CD14-positive monocyte (primary cell): ENCODE data around the gene OXGR1. TPM values are rescaled to one million over a fixed set of nuclear protein-coding genes. Genes with fewer than 3 reads are reported as not detected.

ENCODE experiments used
- DNase-seq, 3 donors: peaks; one replicate each; pipeline ENCODE4 v3.0.0-alpha.2; 2011 to 2022
- H2AFZ ChIP-seq: 2 replicates; pipeline ENCODE4 v1.6.0; 2012; ENCODE audit warnings: mild to moderate bottlenecking, low read depth, low read length, inconsistent platforms; ENCODE audit not compliant: insufficient read depth, poor library complexity, severe bottlenecking
- H3K27ac ChIP-seq, 2 donors: 1 replicate in 1 of 2; 2 replicates in 1 of 2; pipeline ENCODE4 v1.5.1; 2012 to 2013; ENCODE audit warnings: low read length in 2 of 2, control low read depth in 1 of 2, inconsistent platforms in 1 of 2, low read depth in 1 of 2, mild to moderate bottlenecking in 1 of 2
- H3K27me3 ChIP-seq, 2 donors: one replicate each; pipeline versions ENCODE4 v1.6.0 to v1.6.1; 2011 to 2013; ENCODE audit warnings: low read length in 2 of 2; ENCODE audit not compliant: control insufficient read depth in 2 of 2, insufficient read depth in 2 of 2
- H3K36me3 ChIP-seq, 2 donors: replicated peaks in 1 of 2; 1 replicate in 1 of 2; 2 replicates in 1 of 2; pipeline versions ENCODE4 v1.5.1 to v1.6.1; 2012 to 2013; ENCODE audit warnings: low read length in 2 of 2, control low read depth in 1 of 2, inconsistent platforms in 1 of 2, mild to moderate bottlenecking in 1 of 2; ENCODE audit not compliant: insufficient read depth in 2 of 2, control insufficient read depth in 1 of 2
- H3K4me1 ChIP-seq, 2 donors: 1 replicate in 1 of 2; 2 replicates in 1 of 2; pipeline versions ENCODE4 v1.5.1 to v1.6.1; 2012 to 2013; ENCODE audit warnings: low read length in 2 of 2, control low read depth in 1 of 2, inconsistent platforms in 1 of 2, mild to moderate bottlenecking in 1 of 2, moderate library complexity in 1 of 2; ENCODE audit not compliant: insufficient read depth in 2 of 2, control insufficient read depth in 1 of 2
- H3K4me2 ChIP-seq: replicated peaks from 2 replicates; pipeline ENCODE3; 2012; ENCODE audit warnings: low read length, moderate library complexity, mild to moderate bottlenecking; ENCODE audit not compliant: poor library complexity, severe bottlenecking; ENCODE audit errors: extremely low read depth
- H3K4me3 ChIP-seq, 3 experiments: fragments of 200-600 bp in 1 of 3; sonication (generic) in 1 of 3; replicated peaks in 1 of 3; 1 replicate in 2 of 3; 2 replicates in 1 of 3; pipeline ENCODE4 v1.5.1; 2011 to 2013; ENCODE audit warnings: low read length in 3 of 3, mild to moderate bottlenecking in 3 of 3, control low read depth in 2 of 3, low read depth in 2 of 3, inconsistent platforms in 1 of 3, moderate library complexity in 1 of 3
- H3K79me2 ChIP-seq: 2 replicates; pipeline ENCODE4 v1.6.0; 2012; ENCODE audit warnings: mild to moderate bottlenecking, control low read depth, inconsistent platforms, low read length, moderate library complexity; ENCODE audit not compliant: insufficient read depth
- H3K9ac ChIP-seq: 2 replicates; pipeline ENCODE4 v1.6.0; 2017; ENCODE audit warnings: low read length, mild to moderate bottlenecking; ENCODE audit not compliant: insufficient read depth, poor library complexity, severe bottlenecking
- H3K9me3 ChIP-seq, 2 donors: replicated peaks in 1 of 2; 1 replicate in 1 of 2; 2 replicates in 1 of 2; pipeline versions ENCODE4 v1.5.1 to v1.6.1; 2012 to 2013; ENCODE audit warnings: low read length in 2 of 2, control low read depth in 1 of 2; ENCODE audit not compliant: control insufficient read depth in 1 of 2, insufficient read depth in 1 of 2
- H4K20me1 ChIP-seq: 2 replicates; pipeline ENCODE4 v1.6.0; 2012; ENCODE audit warnings: mild to moderate bottlenecking, low read length, control low read depth, moderate library complexity; ENCODE audit not compliant: insufficient read depth
- H3K27ac Mint-ChIP-seq, 7 donors: one replicate each; pipeline ENCODE4 v1.8.0; 2020; ENCODE audit warnings: mild to moderate bottlenecking in 7 of 7, mixed read lengths in 7 of 7, moderate library complexity in 6 of 7, inconsistent platforms in 2 of 7
- H3K27me3 Mint-ChIP-seq, 3 donors: one replicate each; pipeline ENCODE4 v1.8.0; 2021 to 2022; ENCODE audit warnings: low read depth in 3 of 3, mild to moderate bottlenecking in 3 of 3, mixed read lengths in 3 of 3, moderate library complexity in 3 of 3, inconsistent platforms in 1 of 3
- H3K36me3 Mint-ChIP-seq, 2 donors: one replicate each; pipeline ENCODE4 v1.8.0; 2020; ENCODE audit warnings: mixed read lengths in 2 of 2, inconsistent platforms in 1 of 2, mild to moderate bottlenecking in 1 of 2
- H3K4me1 Mint-ChIP-seq: one replicate; pipeline ENCODE4 v1.8.0; 2020; ENCODE audit warnings: mild to moderate bottlenecking, mixed read lengths
- H3K4me3 Mint-ChIP-seq, 2 donors: one replicate each; pipeline ENCODE4 v1.8.0; 2020; ENCODE audit warnings: mild to moderate bottlenecking in 2 of 2, mixed read lengths in 2 of 2, moderate library complexity in 1 of 2
- H3K9me3 Mint-ChIP-seq, 7 donors: one replicate each; pipeline ENCODE4 v1.8.0; 2020 to 2022; ENCODE audit warnings: mixed read lengths in 7 of 7, mild to moderate bottlenecking in 6 of 7, moderate library complexity in 6 of 7, inconsistent platforms in 2 of 7
- CTCF ChIP-seq: fragments of 200-600 bp; IDR thresholded peaks from one replicate; pipeline ENCODE4 v1.8.0; 2022; ENCODE audit warnings: antibody characterized with exemption, mild to moderate bottlenecking
- WGBS: methylation state at CpG from one replicate; pipeline ENCODE4 v1.1.5; 2013; ENCODE audit warnings: missing lambda C conversion rate; ENCODE audit not compliant: insufficient coverage; 5-methylcytosine and 5-hydroxymethylcytosine counted together
- intact Hi-C, 2 donors: fragments of 100-400 bp; cut with micrococcal nuclease; formaldehyde crosslinking; loops; one replicate each; pipeline versions ENCODE4 v1.15.0 to v1.15.1; 2023
- polyA plus RNA-seq, 3 donors: library from polyadenylated mRNA; depleted of rRNA in 1 of 3; unstranded in 2 of 3; stranded (reverse) in 1 of 3; fragments of 300-500 nt in 2 of 3; fragments of >200 nt in 1 of 3; fragmentation: Illumina TruSeq in 2 of 3; gene quantifications; 1 replicate in 2 of 3; 2 replicates in 1 of 3; pipeline ENCODE4 v1.2.3, GENCODE V29; 2012 to 2021

OXGR1 gene
- polyA plus RNA-seq, 3 donors = 0.22 to 0.27 TPM; not detected in 1

GRCh38 chr13:96952595-96952994 is 41.7 kb downstream of the OXGR1 start:
- intact Hi-C loops = no loop called here
- Histone ChIP-seq H3K9me3 (peaks cover 0 to 7% of the 10 kb centered on the region in 2 donors), H4K20me1 (no peaks in the 10 kb centered on the region), H3K27me3 (no peaks in the 10 kb centered on the region), H3K4me1 (no peaks in the 10 kb centered on the region), H3K4me2 (no peak overlapping the region), H3K4me3 (no peak overlapping the region), H3K79me2 (no peaks in the 10 kb centered on the region), H3K36me3 (no peaks in the 10 kb centered on the region), H2AFZ (no peak overlapping the region), H3K9ac (no peak overlapping the region), H3K27ac (no peak overlapping the region)
- Mint-ChIP-seq H3K9me3 (peaks cover 4 to 16% (median 8%) of the 10 kb centered on the region in 7 donors), H3K4me3 (no peak overlapping the region), H3K27me3 (peaks cover 0 to 7% (median 6%) of the 10 kb centered on the region in 3 donors), H3K4me1 (no peaks in the 10 kb centered on the region), H3K27ac (no peak overlapping the region), H3K36me3 (no peaks in the 10 kb centered on the region)
- DNase-seq = no peak
- TF ChIP-seq CTCF = no peak

GRCh38 chr13:96948127-96948526 is 46.1 kb downstream of the OXGR1 start:
- H3K79me2 ChIP-seq = no peaks in the 10 kb centered on the region
- H3K36me3 ChIP-seq = no peaks in the 10 kb centered on the region
- Mint-ChIP-seq H3K4me1 (no peaks in the 10 kb centered on the region), H3K27ac (no peak overlapping the region), H3K4me3 (no peak overlapping the region), H3K27me3 (peaks cover 0 to 6% (median 5%) of the 10 kb centered on the region in 3 donors), H3K36me3 (no peaks in the 10 kb centered on the region), H3K9me3 (peaks cover 9 to 20% (median 12%) of the 10 kb centered on the region in 7 donors)
- intact Hi-C loops = no loop called here
- no peaks in the 10 kb centered on the region for H3K27me3 ChIP-seq
- no peak overlapping the region for H2AFZ ChIP-seq
- H3K27ac ChIP-seq = no peak overlapping the region
- H3K9me3 ChIP-seq = peaks cover 0 to 17% of the 10 kb centered on the region in 2 donors
- H3K4me2 ChIP-seq = no peak overlapping the region
- no peaks in the 10 kb centered on the region for H3K4me1 ChIP-seq
- no peaks in the 10 kb centered on the region for H4K20me1 ChIP-seq
- no peak for DNase-seq
- no peak overlapping the region for H3K9ac ChIP-seq
- no peak overlapping the region for H3K4me3 ChIP-seq
- no peak for TF ChIP-seq CTCF
- 97% methylated on average over 10 of the region's 11 CpGs for whole genome bisulfite sequencing
